NCI-H446 (cell line): ENCODE measurements around the gene YEATS2.
"Not testable (repeated sequence)": the region's sequence is repeated elsewhere in the genome, so short reads cannot be mapped to it uniquely, and the experiment has no call there.

Experiments
- DNase-seq, 2 experiments: peaks; one replicate each; lab custom pipeline; 2025; lab: John Stamatoyannopoulos, UW

YEATS2 gene

GRCh38 chr3:183777016-183777618 is 79.5 kb downstream of the YEATS2 start:
- DNase-seq, result no peak

DNA sequence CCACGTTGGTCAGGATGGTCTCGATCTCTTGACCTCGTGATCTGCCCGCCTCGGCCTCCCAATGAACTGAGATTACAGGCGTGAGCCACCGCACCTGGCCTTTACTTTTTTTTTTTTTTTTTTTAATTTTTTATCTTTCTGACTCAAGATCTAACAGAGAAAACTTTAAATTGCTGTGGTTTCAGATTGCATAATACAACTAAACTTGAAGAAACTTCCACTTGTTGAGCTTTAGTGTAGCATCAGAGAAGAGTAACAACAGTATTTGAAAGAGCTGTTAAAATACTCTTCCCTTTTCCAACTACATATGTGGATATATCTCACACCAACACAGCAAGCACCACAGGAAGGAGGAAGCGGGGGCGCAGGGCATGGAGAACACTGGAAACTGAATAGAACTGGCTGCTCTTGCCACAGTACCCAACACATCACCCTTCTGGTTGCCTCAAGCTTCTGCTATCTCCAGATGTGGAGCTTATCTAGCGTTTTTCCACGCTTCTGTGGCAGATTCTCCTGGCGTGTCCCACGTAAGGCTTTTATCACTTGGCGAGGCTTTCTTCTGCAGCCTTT is 82.4 kb downstream of the YEATS2 start:
- no peak for DNase-seq

DNA sequence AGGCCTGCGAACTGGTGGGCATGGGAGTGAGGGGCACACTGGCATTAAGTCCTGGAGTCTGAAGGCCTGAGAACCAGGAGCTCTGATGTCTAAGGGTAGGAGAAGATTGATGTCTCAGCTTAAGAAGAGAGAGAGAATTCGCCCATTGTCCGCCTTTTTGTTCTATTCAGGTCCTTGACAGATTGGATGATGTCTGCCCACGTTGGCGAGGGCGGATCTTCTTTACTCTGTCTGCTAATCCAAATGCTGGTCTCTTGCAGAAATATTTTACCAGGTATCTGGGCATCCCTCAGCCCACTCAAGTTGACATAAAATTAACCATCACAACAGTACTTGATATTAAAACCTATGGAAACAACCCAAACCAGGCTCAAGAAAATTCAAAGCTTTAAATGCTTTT is 83.6 kb downstream of the YEATS2 start:
- no peak for DNase-seq

DNA sequence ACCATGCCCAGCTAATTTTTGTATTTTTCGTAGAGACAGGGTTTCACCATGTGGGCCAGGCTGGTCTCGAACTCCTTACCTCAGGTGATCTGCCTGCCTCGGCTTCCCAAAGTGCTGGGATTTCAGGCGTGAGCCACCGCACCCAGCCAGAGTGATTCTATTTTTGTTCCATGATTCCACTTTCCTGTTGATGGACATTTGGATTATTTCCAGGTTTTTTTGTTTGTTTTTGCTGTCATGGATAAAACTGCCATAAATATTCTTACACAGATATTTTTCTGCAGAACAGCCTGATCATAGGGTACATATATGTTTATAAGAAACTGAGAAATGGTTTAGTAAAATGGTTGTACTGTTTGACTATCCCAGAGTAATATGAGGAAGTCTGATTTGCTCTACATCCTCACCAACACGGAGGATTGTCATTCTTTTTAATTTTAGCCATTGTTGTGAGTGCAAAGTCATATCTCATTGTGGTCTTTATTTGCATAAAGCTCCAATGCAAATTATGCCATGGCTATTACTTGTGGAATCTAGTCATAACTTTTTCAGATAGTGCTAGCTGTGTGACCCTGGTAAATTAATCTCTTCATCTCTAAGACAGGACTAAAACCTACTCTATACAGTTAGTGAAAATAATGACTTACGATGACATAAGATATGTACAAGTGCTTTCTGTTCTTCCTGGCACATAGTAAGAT is 85.1 kb downstream of the YEATS2 start:
- no peak for DNase-seq

GRCh38 chr3:183784503-183784902 is 86.9 kb downstream of the YEATS2 start:
- DNase-seq, result not testable (repeated sequence)

- no peak for DNase-seq
These were observed 92.2 kb downstream of the YEATS2 start for GRCh38 chr3:183789826-183790225.

DNA sequence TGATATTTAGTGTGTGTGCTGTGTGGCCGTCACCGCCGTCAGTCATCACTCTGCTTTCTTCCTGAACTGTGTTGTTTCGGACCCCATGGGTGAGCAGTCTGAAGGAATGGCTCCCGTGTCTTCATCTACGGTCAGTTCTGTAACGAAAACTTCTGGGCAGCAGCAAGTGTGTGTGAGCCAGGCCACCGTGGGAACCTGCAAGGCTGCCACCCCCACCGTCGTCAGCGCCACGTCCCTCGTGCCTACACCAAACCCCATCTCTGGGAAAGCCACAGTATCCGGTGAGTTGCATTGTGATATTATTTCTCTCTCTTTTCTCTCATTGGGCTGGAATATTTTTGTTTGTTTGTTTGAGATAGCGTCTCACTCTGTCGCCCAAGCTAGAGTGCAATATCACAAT is 93.1 kb downstream of the YEATS2 start:
- DNase-seq, result no peak

- DNase-seq, result no peak
These were observed 95.4 kb downstream of the YEATS2 start for GRCh38 chr3:183792976-183793375.

DNA sequence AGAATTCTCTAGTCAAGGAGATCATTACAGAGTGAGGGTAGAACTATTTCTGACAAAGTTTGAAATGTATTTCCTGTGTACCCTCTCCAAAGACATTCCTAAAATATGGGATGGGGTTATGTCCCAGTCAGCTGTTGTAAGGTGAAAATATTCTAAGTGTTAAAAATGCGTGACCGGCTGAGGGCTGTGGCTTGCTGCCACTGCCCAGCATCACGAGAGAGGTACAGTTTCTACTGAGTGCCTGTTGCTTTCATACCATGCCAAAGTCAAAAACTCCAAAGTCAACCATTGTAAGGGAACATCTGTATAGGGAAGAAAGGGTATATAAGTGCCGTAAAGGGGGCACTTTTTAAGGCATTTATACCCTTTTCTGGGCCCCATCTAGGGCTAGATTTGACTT is 96.9 kb downstream of the YEATS2 start:
- no peak for DNase-seq

GRCh38 chr3:183796372-183796771 is 98.8 kb downstream of the YEATS2 start:
- DNase-seq, result no peak

DNA sequence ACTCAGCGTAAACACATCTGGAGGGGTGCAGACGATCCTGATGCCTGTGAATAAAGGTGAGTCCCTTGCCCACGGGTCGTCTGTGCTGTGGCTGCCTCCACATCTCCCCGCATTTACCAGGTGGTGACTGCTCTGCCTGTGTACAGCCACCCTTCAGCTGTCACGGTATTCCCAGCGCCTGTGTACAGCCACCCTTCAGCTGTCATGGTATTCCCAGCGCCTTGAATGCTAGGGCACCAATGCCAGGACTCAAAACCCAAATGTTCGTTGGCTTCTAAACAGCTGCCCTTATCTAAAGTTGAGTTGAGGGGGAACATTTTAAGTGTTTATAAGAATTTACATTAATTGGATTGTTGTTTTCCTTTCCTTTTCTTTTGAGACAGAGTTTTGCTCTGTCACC is 100.4 kb downstream of the YEATS2 start:
- no peak for DNase-seq

- DNase-seq, result no peak
These were observed 101.9 kb downstream of the YEATS2 start for GRCh38 chr3:183799461-183799860.

GRCh38 chr3:183800243-183800863 is 102.8 kb downstream of the YEATS2 start:
- no peak for DNase-seq

DNA sequence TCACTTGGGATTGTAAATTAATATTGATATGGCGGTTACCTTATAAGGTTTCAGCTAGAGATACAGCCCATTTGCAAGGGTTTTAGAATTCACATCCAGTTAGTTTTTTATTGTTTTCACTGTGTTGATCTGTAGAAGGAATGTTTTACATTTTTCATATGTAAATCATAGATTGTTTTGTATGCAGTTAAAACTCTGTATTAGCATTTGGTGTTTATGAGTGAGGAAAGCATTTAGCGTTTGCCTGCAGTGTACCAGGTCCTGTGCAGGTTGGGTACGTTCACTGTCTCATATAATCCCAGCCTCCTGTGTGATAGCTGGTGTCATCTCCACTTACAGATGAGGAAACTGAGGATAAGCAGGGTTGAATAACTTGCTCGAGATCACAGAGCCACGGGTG is 104.0 kb downstream of the YEATS2 start:
- DNase-seq, result no peak

DNA sequence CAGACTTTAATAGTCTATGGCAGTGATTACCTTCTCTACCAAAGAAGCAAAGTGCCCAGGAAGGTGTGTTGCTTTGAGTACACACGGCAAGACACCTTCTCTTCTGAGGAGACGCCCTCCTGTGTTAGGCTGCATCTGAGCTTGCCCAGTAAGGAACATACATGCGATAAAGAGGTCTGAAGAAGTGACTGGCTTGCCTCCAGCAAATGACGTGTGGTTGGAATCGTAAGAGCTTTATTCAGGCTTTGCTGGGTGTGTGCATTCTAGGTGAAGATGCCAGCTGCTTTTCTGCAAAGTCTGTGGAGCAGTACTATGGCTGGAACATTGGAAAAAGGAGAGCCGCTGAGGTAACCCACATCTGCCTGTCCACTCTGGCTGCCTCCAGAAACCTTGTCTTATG is 105.4 kb downstream of the YEATS2 start:
- no peak for DNase-seq

DNA sequence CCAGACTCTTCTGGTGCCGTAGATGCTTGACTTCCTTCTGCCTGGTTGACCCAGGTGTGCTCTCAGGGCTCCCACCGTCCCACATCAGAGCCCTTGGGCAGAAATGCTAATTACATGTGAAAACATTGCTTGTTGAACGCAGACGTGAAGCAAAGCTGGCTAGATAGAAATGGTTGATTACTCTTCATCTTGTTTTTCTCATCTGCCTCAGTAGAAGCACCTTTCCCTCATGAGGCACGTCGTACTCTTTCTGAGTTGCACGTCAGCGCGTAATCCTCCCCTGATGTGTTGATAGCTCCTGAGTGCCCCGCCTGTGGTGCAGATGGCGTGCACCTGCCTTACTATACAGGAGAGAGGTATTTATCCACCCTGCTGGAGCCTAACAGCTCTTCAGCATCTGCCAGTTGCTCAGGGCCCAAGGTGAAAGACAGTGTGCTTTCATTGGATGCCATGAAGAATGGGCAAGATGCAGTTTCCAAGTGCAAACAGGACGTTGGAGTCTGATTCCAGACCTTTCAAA is 109.7 kb downstream of the YEATS2 start:
- DNase-seq, result no peak

GRCh38 chr3:183807881-183808280 is 110.3 kb downstream of the YEATS2 start:
- DNase-seq, result no peak

DNA sequence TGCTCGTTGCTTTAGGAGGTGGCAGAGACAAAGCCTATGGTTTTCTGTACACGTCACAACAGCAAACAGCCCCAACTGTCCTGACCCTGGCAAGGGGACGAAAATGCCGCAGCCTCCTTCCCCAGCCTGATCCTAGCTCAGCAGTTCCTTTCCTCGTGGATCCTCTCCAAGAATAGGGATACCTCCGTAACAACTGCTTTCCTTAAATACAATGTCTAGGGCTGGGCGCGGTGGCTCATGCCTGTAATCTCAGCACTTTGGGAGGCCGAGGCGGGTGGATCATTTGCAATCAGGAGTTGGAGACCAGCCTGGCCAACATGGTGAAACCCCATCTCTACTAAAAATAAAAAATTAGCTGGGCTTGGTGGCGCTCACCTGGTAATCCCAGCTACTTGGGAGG is 110.8 kb downstream of the YEATS2 start:
- DNase-seq, result no peak

- DNase-seq, result no peak
These were observed 111.7 kb downstream of the YEATS2 start for GRCh38 chr3:183809270-183809669.

- no peak for DNase-seq
These were observed 113.3 kb downstream of the YEATS2 start for GRCh38 chr3:183810643-183811594.

DNA sequence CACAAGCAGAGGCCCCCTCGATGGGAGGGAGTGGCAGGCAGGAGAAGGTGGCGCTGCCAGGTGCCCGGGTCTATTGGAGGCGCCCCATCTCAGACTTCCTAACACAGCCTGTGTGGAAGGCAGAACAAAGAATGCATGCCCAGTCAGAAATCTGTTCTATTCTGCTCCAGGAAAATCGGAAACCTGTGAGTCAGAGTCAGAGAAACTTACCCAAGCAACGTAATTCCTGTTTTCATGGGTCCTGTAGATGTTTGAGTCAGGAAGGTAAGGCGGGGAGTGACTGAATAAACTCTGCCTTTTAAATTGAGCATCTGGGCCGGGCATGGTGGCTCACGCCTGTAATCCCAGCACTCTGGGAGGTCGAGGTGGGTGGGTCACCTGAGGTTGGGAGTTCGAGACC is 114.0 kb downstream of the YEATS2 start:
- no peak for DNase-seq
